ENCODE data around the gene HERC2.

Gene HERC2

DNA sequence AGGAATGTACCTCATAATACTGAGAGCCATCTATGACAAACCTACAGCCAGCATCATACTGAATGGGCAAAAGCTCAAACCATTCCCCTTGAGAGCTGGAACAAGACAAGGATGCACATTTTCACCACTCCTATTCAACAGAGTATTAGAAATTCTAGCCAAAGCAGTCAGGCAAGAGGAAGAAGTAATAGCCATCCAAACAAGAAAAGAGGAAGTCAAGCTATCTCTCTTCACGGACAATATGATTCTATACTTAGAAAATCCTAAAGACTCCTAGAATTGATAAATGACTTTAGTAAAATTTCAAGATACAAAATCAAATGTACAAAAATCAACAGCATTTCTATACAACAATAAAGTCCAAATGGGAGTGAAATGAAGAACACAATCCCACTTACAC is 253.0 kb downstream of the HERC2 start:
- no peak for DNase-seq (ENCODE audit: low read depth in 3 of 3)

DNA sequence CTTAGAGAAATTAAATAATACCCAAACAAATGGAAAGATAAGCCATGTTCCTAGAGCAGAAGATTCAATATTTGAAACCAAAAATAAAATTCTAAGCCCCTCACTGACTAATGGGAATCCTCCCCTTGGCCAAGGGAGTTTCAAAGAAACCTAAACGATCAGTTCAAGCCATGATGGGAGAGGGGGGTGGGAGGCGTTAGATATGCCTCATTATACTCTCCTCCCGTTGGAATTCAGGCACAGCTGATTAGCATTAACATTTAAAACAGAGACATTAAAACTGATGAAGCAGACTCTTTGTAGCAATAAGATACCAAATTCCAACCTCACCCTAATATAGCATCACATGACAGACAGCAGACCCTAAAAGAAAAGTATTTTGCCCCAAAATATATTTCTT is 255.7 kb downstream of the HERC2 start:
- no peak for DNase-seq (ENCODE audit: low read depth in 3 of 3)

All from stimulated activated CD4-positive, alpha-beta T cell treated with anti-CD3 and anti-CD28 coated beads, TNF-alpha, amount 100 ng/mL, for 48 hours (primary cell).